Measurements from ENCODE around the gene MARK3. TPM values are rescaled to one million over a fixed set of nuclear protein-coding genes. Genes with fewer than 3 reads are reported as not detected.

MARK3 gene
- total RNA-seq, 4 donors from 2014 or later, result 44.4 to 112 (median 67.5) TPM

DNA sequence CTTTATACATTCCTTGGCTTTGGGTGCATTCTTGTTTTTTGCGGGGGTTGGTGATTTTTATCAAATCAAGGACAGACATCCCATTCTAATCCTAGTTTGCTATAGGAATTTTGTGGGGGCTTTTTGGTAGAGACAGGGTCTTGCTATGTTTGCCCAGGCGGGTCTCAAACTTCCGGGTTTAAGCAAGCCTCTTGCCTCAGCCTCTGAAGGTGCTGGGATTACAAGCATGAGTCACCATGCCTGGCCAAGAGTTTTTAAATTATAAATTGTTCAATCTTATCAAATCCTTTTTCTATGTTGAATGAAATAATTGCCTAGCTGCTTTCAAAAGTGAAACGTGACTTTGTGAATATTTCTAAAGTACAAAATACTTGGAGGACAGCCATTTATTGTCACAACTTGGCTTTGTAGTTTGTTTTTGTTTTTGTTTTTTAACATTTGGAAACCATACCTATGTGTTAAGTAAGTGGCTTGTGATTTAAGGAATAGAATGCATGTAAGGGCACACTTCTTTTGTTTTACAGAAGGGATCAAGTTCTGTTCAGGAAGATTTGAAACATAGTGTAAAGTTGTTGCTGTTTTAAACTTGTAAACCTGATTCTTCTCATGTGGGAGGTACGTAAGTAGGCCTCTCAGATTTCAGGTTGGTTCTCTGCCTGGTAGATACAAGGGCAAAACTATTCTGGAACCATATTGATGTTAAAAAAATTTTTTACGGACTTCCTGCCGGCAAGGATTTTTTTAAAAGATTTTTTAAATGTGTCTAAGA is 13.4 kb downstream of the MARK3 start:
- intact Hi-C loops (cut with DNase I), result no loop called here
- Histone ChIP-seq H3K9me3 (no peaks in the 10 kb centered on the region), H3K4me3 (no peak overlapping the region), H3K27me3 (no peaks in the 10 kb centered on the region), H3K27ac (peak overlapping the region in 3 of 4 donors; percentile 10 to 18 (median 13)), H3K36me3 (no peaks in the 10 kb centered on the region), H3K4me1 (peaks cover 19 to 90% (median 59%) of the 10 kb centered on the region in 3 donors)
- 57 to 64% methylated on average over 7 of the region's 7 CpGs for WGBS, 2 donors
- no peak for DNase-seq
- no peak for TF ChIP-seq POLR2A (IDR thresholded peaks at IDR 0.05)
- TF ChIP-seq, protein P1, sequence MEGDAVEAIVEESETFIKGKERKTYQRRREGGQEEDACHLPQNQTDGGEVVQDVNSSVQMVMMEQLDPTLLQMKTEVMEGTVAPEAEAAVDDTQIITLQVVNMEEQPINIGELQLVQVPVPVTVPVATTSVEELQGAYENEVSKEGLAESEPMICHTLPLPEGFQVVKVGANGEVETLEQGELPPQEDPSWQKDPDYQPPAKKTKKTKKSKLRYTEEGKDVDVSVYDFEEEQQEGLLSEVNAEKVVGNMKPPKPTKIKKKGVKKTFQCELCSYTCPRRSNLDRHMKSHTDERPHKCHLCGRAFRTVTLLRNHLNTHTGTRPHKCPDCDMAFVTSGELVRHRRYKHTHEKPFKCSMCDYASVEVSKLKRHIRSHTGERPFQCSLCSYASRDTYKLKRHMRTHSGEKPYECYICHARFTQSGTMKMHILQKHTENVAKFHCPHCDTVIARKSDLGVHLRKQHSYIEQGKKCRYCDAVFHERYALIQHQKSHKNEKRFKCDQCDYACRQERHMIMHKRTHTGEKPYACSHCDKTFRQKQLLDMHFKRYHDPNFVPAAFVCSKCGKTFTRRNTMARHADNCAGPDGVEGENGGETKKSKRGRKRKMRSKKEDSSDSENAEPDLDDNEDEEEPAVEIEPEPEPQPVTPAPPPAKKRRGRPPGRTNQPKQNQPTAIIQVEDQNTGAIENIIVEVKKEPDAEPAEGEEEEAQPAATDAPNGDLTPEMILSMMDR (IDR thresholded peaks at IDR 0.05), result no peak

DNA sequence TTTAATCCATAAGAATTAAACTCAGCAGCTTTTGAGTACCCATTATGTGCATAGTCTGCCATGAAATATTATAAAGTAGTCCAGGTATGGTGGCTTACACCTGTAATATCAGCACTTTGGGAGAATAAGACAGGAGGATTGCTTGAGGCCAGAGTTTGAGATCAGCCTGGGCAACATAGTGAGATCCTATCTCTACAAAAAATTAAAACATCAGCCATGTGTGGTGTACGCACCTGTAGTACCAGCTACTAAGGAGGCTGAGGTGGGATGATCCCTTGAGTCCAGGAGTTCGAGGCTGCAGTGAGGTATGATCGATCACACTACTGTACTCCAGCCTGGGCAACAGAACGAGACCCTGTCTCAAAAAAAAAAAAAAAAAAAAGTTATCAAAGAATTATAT is 15.3 kb downstream of the MARK3 start:
- Histone ChIP-seq H3K27ac (no peak overlapping the region), H3K4me1 (peaks cover 16 to 87% (median 51%) of the 10 kb centered on the region in 3 donors), H3K36me3 (peaks cover 0 to 7% (median 0%) of the 10 kb centered on the region in 3 donors), H3K9me3 (no peaks in the 10 kb centered on the region), H3K27me3 (no peaks in the 10 kb centered on the region), H3K4me3 (no peak overlapping the region)
- 73 to 100% methylated on average over 4 of the region's 4 CpGs for WGBS, 2 donors
- DNase-seq, result no peak
- no peak for TF ChIP-seq POLR2A (IDR thresholded peaks at IDR 0.05)
- TF ChIP-seq, protein P1 (IDR thresholded peaks at IDR 0.05), result no peak
- intact Hi-C loops (cut with DNase I), result no loop called here

DNA sequence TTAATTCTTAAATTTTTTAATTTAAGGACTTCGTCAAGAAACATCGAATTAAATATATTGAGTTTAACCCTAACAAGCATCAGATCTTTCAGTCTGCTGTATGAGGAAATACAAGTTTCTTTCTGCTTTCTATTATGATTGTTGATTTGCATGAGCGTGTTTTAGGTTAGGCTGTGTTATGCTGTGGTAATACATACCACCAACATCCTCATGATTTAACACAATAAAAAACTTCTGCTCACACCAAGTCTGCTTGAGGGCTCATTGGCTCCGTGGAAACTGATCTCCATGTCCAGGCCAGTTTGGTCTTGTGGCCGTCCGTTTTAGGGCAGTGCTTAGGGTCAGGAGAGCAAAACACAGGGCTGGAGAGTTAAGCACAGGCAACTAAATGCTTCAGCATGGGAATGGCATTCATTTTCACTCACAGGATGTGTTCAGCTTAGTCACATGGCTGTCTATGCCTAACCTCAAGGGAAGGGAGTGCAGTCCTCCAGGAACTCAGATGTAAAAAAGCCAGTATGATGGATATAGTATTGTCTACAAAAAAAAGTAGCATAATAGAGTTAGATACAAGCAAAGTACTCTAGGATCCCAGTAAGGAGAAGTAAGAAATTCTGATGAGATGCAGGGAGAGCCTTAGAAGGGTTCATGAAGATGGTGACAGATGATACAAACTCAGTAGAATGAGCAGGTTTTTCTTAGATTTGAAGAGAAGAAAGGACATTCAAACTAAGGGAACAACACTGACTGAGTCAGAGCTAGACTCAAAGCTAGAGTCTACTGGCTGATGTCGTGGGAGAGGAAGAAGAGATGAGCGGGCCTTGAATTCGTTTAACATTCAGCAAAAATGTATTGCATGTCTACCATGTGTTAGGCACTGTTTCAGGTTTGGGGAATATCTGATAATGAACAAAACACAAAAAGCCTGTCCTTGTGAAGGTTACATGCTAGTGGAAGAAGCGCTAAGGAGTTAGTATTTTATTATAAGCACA is 16.3 kb downstream of the MARK3 start:
- Histone ChIP-seq H3K27me3 (no peaks in the 10 kb centered on the region), H3K36me3 (peaks cover 0 to 17% (median 4%) of the 10 kb centered on the region in 3 donors), H3K27ac (peak overlapping the region in 2 of 4 donors; percentile 13 to 26), H3K4me1 (peaks cover 16 to 77% (median 47%) of the 10 kb centered on the region in 3 donors), H3K4me3 (no peak overlapping the region), H3K9me3 (no peaks in the 10 kb centered on the region)
- TF ChIP-seq, protein P1 (IDR thresholded peaks at IDR 0.05), result no peak
- no peak for TF ChIP-seq POLR2A (IDR thresholded peaks at IDR 0.05)
- 52 to 65% methylated on average over 10 of the region's 10 CpGs for WGBS, 2 donors
- no peak for DNase-seq
- intact Hi-C loops (cut with DNase I), result no loop called here

DNA sequence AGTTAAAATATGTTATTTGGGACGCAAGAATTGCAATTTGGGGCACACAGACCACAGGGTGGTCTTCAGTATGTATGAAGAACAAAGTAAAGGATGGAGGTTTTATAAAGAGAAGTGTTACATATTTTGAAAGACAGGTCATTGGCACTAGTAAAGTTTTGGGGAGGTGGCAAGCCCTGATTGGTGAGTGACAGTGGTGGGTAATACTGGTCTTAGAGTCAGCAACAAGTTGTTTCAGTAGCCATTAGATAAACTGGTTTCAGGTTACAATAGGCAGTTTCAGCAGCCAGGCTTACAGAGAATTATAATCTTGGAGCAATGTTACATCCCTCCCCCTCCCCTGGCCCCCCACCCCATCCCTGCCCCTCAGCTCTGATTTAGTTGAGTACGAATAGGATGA is 17.5 kb downstream of the MARK3 start:
- H3K27me3 ChIP-seq, result no peaks in the 10 kb centered on the region
- peaks cover 16 to 72% (median 48%) of the 10 kb centered on the region in 3 donors for H3K4me1 ChIP-seq
- no peak overlapping the region for H3K27ac ChIP-seq
- WGBS, 2 donors, result 67 to 80% methylated on average over 2 of the region's 2 CpGs
- no peak for TF ChIP-seq POLR2A (IDR thresholded peaks at IDR 0.05)
- TF ChIP-seq, protein P1 (IDR thresholded peaks at IDR 0.05), result no peak
- no peaks in the 10 kb centered on the region for H3K9me3 ChIP-seq
- H3K36me3 ChIP-seq, result peaks cover 0 to 29% (median 6%) of the 10 kb centered on the region in 3 donors
- no peak for DNase-seq
- no peak overlapping the region for H3K4me3 ChIP-seq
- intact Hi-C loops (cut with DNase I), result no loop called here
